PC-3 (cell line): ENCODE measurements around the gene AP4E1. TPM values are rescaled to one million over a fixed set of nuclear protein-coding genes. Genes with fewer than 3 reads are reported as not detected.

ENCODE experiments used
- ATAC-seq: fragments of 200-7000 bp; cut with Tn5 transposase; 2 replicates; pipeline ENCODE4 v1.9.1; 2020; ENCODE audit warnings: mild to moderate bottlenecking, moderate library complexity
- BruUV-seq: library from RNA; stranded (reverse); fragments of 400-500 nt; replicated peaks from 2 replicates; lab custom pipeline; 2021; lab: Mats Ljungman, UMichigan
- CTCF ChIA-PET: fragments of 300-600 bp; sonication (Branson Sonifier 250); formaldehyde crosslinking; loops from one replicate; lab custom pipeline; 2022; ENCODE audit warnings: antibody characterized with exemption; lab: Charles Lee
- POLR2A ChIA-PET: fragments of 300-600 bp; sonication (Branson Sonifier 250); formaldehyde crosslinking; loops from one replicate; lab custom pipeline; 2022; ENCODE audit warnings: antibody characterized with exemption; ENCODE audit not compliant: unreplicated experiment; lab: Charles Lee
- DNase-seq: peaks from one replicate; pipeline ENCODE4 v3.0.0-alpha.2; 2015
- H2AFZ ChIP-seq: fragments of 300-600 bp; sonication (generic); 2 replicates; pipeline ENCODE4 v1.6.0; 2016; ENCODE audit warnings: antibody characterized with exemption, low read length
- H3F3A ChIP-seq: fragments of 300-600 bp; sonication (generic); one replicate; pipeline ENCODE4 v1.6.0; 2017; ENCODE audit warnings: antibody characterized with exemption, low read length, control low read depth, mild to moderate bottlenecking; ENCODE audit not compliant: unreplicated experiment
- H3K27ac ChIP-seq: fragments of 300-600 bp; sonication (generic); 2 replicates; pipeline ENCODE4 v1.5.1; 2016; ENCODE audit warnings: mild to moderate bottlenecking, low read length
- H3K27me3 ChIP-seq: fragments of 300-600 bp; sonication (generic); 2 replicates; pipeline ENCODE4 v1.6.1; 2016; ENCODE audit warnings: low read length, mixed read lengths
- H3K36me3 ChIP-seq: fragments of 300-600 bp; sonication (generic); 2 replicates; pipeline ENCODE4 v1.6.1; 2016; ENCODE audit warnings: low read depth, mixed run types, low read length, mixed read lengths
- H3K4me1 ChIP-seq: fragments of 300-600 bp; sonication (generic); 2 replicates; pipeline ENCODE4 v1.5.1; 2016; ENCODE audit warnings: low read length; ENCODE audit not compliant: insufficient read depth
- H3K4me2 ChIP-seq: fragments of 300-600 bp; sonication (generic); 2 replicates; pipeline ENCODE4 v1.6.0; 2016; ENCODE audit warnings: low read length
- H3K4me3 ChIP-seq: fragments of 300-600 bp; sonication (generic); 2 replicates; pipeline ENCODE4 v1.5.1; 2016; ENCODE audit warnings: mild to moderate bottlenecking, low read length, mixed read lengths
- H3K79me2 ChIP-seq: fragments of 300-600 bp; sonication (generic); 2 replicates; pipeline ENCODE4 v1.6.1; 2017; ENCODE audit warnings: low read length, mixed read lengths
- H3K9ac ChIP-seq: fragments of 300-600 bp; sonication (generic); 2 replicates; pipeline ENCODE4 v1.6.0; 2016; ENCODE audit warnings: mild to moderate bottlenecking, low read length
- H3K9me2 ChIP-seq: fragments of 300-600 bp; sonication (generic); replicated peaks from 2 replicates; pipeline ENCODE4 v1.6.1; 2016; ENCODE audit warnings: mixed run types, low read length, mixed read lengths
- H3K9me3 ChIP-seq: fragments of 300-600 bp; sonication (generic); 2 replicates; pipeline ENCODE4 v1.6.1; 2016; ENCODE audit warnings: low read length, mixed read lengths
- H4K20me1 ChIP-seq: fragments of 300-600 bp; sonication (generic); 2 replicates; pipeline ENCODE4 v1.6.1; 2016; ENCODE audit warnings: low read length, mixed read lengths
- CTCF ChIP-seq: fragments of 300-600 bp; sonication (generic); conservative IDR thresholded peaks from 2 replicates; pipeline ENCODE4 v1.5.1; 2017; ENCODE audit warnings: antibody characterized with exemption, low read depth, mild to moderate bottlenecking, low read length
- EZH2 ChIP-seq: fragments of 300-600 bp; sonication (generic); IDR thresholded peaks from one replicate; pipeline ENCODE4 v1.6.1; 2017; ENCODE audit warnings: antibody characterized with exemption, mild to moderate bottlenecking, low read length; ENCODE audit not compliant: unreplicated experiment
- EZH2phosphoT487 ChIP-seq: fragments of 300-600 bp; sonication (generic); IDR thresholded peaks from 2 replicates; pipeline ENCODE4 v1.6.1; 2018; ENCODE audit warnings: mild to moderate bottlenecking, antibody characterized with exemption, low read length, borderline replicate concordance
- intact Hi-C: fragments of 100-400 bp; cut with micrococcal nuclease; formaldehyde crosslinking; loops from 2 replicates; pipeline ENCODE4 v1.9.0; 2023
- total RNA-seq: library from RNA; depleted of rRNA; stranded (reverse); fragments of >200 nt; gene quantifications from 2 replicates; pipeline ENCODE4 v1.2.3, GENCODE V29; 2014

Gene AP4E1
- total RNA-seq, 1 experiment from 2014 or later: 6.0 TPM

GRCh38 chr15:50970524-50970923 is 62.0 kb downstream of the AP4E1 start:
- DNase-seq (no peak), ATAC-seq (no peak)
- Histone ChIP-seq H3K4me3 (no peak overlapping the region), H3K4me1 (no peaks in the 10 kb centered on the region; the same call in 1 of the 2 replicates), H3K9me2 (no peaks in the 10 kb centered on the region), H3K79me2 (no peaks in the 10 kb centered on the region), H2AFZ (no peak overlapping the region), H3K9ac (no peak overlapping the region), H3F3A (no peaks in the 10 kb centered on the region), H4K20me1 (no peaks in the 10 kb centered on the region), H3K27ac (no peak overlapping the region), H3K36me3 (peaks cover 27% of the 10 kb centered on the region), H3K27me3 (no peaks in the 10 kb centered on the region), H3K9me3 (peaks cover 13% of the 10 kb centered on the region), H3K4me2 (no peak overlapping the region)
- no peak for TF ChIP-seq EZH2
- no peak for TF ChIP-seq CTCF
- no peak for TF ChIP-seq EZH2phosphoT487
- ChIA-PET POLR2A (no interaction called here), CTCF (no interaction called here)
- intact Hi-C loops: no loop called here
- no TSS peak for BruUV-seq

- CTCF ChIA-PET: no interaction called here
- Histone ChIP-seq H3K4me1 (no peaks in the 10 kb centered on the region; the same call in 1 of the 2 replicates), H3K27ac (no peak overlapping the region), H3K4me3 (no peak overlapping the region), H3K27me3 (no peaks in the 10 kb centered on the region), H3K36me3 (peaks cover 27% of the 10 kb centered on the region), H3K9me3 (peaks cover 13% of the 10 kb centered on the region), H3K79me2 (no peaks in the 10 kb centered on the region), H2AFZ (no peak overlapping the region), H4K20me1 (no peaks in the 10 kb centered on the region), H3K4me2 (no peak overlapping the region), H3K9me2 (no peaks in the 10 kb centered on the region), H3F3A (no peaks in the 10 kb centered on the region), H3K9ac (no peak overlapping the region)
- ATAC-seq: no peak
- intact Hi-C loops: no loop called here
- no peak for DNase-seq
- POLR2A ChIA-PET: no interaction called here
- no TSS peak for BruUV-seq
- no peak for TF ChIP-seq CTCF
- no peak for TF ChIP-seq EZH2
- no peak for TF ChIP-seq EZH2phosphoT487
Measured at GRCh38 chr15:50971115-50971514, 62.6 kb downstream of the AP4E1 start.

DNA sequence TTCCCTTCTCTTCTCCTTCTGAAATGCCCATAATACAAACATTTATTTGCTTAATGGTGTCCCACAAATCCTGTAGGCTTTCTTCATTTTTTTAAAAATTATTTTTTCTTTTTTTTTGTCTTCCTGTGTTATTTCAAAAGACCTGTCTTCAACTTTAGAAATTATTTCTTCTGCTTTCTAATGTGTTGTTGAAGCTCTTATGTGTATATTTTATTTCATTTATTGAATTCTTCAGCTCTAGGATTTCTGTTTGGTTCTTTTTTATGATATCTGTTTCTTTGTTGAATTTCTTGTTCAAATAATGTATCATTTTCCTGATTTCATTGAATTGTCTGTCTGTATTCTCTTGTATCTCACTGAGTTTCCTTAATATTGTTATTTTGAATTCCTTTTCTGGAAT is 63.1 kb downstream of the AP4E1 start:
- Histone ChIP-seq H3K9ac (no peak overlapping the region), H3F3A (no peaks in the 10 kb centered on the region), H3K4me3 (no peak overlapping the region), H3K9me3 (peaks cover 13% of the 10 kb centered on the region), H4K20me1 (no peaks in the 10 kb centered on the region), H3K36me3 (peaks cover 27% of the 10 kb centered on the region), H3K79me2 (no peaks in the 10 kb centered on the region), H2AFZ (no peak overlapping the region), H3K27me3 (no peaks in the 10 kb centered on the region), H3K27ac (no peak overlapping the region), H3K4me1 (no peaks in the 10 kb centered on the region), H3K9me2 (no peaks in the 10 kb centered on the region), H3K4me2 (no peak overlapping the region)
- no peak for TF ChIP-seq EZH2
- TF ChIP-seq EZH2phosphoT487: no peak
- CTCF ChIA-PET: no interaction called here
- no TSS peak for BruUV-seq
- POLR2A ChIA-PET: no interaction called here
- intact Hi-C loops: no loop called here
- no peak for ATAC-seq
- DNase-seq: no peak
